ENCODE results near the gene CDKAL1. TPM values are rescaled to one million over a fixed set of nuclear protein-coding genes. Genes with fewer than 3 reads are reported as not detected.

CDKAL1 gene
- total and polyA plus RNA-seq, 10 of the 15 experiments (the other 5 are each of a cell fraction or from before 2014, with no cell fraction given): 10.7 to 26.9 (median 17.3) TPM

DNA sequence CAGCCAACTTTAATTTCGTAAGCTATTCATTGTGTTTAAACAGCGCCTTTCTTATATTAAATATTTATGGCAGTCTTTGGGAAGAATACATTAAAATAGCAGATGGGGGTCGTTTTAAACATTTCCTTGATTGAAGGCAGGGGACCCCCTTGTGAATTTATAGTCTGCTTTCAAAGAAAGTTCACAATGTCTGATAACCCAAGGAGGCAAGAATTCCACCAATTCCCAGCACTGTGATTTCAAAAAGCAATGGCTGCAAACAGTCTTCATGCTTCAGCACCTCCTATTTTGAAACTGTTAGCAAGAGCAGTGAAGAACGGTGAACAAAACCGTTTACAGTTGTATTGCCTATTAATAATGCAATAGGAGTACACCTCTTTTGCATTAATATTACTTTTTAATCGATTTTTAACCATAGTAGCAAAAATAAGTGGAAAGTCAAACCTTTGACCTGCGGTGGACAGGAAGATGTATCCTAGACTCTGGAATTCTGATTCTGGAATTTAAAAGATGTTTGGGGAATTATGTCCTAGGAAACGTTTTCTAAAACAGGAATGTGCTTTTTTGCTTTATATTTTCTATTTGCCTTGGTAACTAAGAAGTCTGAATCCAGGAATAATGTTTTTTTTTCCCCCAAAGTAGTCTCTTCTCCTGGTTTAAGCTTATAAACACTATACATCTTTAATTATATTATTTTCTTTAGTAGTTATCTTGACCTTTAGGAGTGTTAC, 393.0 kb downstream of the CDKAL1 start:
- FAIRE-seq (no peak), ATAC-seq (no peak), DNase-seq (ENCODE audit: low read depth, low spot score) (no peak)
- H3K27me3 ChIP-seq (replicated peaks in 1 of 2; ENCODE audit: control insufficient read depth in 2 of 2, insufficient read depth in 2 of 2, low read length in 1 of 2): no peaks in the 10 kb centered on the region
- no peaks in the 10 kb centered on the region for H3K79me2 ChIP-seq (ENCODE audit: control insufficient read depth, insufficient read depth, low read length)
- CTCF ChIA-PET: no interaction called here
- H3K9me3 ChIP-seq (replicated peaks; ENCODE audit: control insufficient read depth, insufficient read depth, low read length): no peaks in the 10 kb centered on the region
- POLR2A ChIA-PET: no interaction called here
- RAD21 ChIA-PET (ENCODE audit: unreplicated experiment): no interaction called here
- H4K20me1 ChIP-seq (ENCODE audit: control insufficient read depth, insufficient read depth): no peaks in the 10 kb centered on the region
- 67% methylated on average over 8 of the region's 8 CpGs for WGBS (ENCODE audit: insufficient coverage, insufficient replicate concordance, low lambda C conversion rate, missing lambda C conversion rate)
- no peak overlapping the region for H2AFZ ChIP-seq (ENCODE audit: control insufficient read depth, low read depth, low read length)
- intact Hi-C loops (cut with micrococcal nuclease; ENCODE audit: unreplicated experiment): no loop called here
- no peak overlapping the region for H3K9ac ChIP-seq (ENCODE audit: control insufficient read depth, insufficient read depth, low read length)
- in situ Hi-C loops (cut with MboI): no loop called here
- H3K4me3 ChIP-seq: no peak overlapping the region
- H3K36me3 ChIP-seq (ENCODE audit: control insufficient read depth in 2 of 2, insufficient read depth in 2 of 2, low read length in 1 of 2): no peaks in the 10 kb centered on the region
- no peaks in the 10 kb centered on the region; the same call in 1 of the 2 replicates for H3K4me1 ChIP-seq (ENCODE audit: control insufficient read depth, insufficient read depth, low read length)
- no peak overlapping the region for H3K4me2 ChIP-seq (ENCODE audit: control insufficient read depth, insufficient read depth)
- no TSS peak for BruUV-seq (replicated peaks)
- SMC1A ChIA-PET (ENCODE audit: uncharacterized antibody, unreplicated experiment): interaction anchor here (0.6 kb wide), 1 partner anchor 125 kb away, joined by 3 read pairs; no protein-coding TSS in a partner anchor
- H3K27ac ChIP-seq (ENCODE audit: control insufficient read depth, insufficient read depth): no peak overlapping the region
- TF ChIP-seq HDGF (IDR thresholded peaks at IDR 0.05) (no peak), TBL1XR1 (IDR thresholded peaks at IDR 0.05; ENCODE audit: low read depth, low read length) (no peak), JUNB (IDR thresholded peaks at IDR 0.05) (no peak), ESRRA (IDR thresholded peaks at IDR 0.05; ENCODE audit: low read length) (no peak), NFIC (IDR thresholded peaks at IDR 0.05; ENCODE audit: low read depth, low read length) (no peak), ZNF274 (IDR thresholded peaks at IDR 0.05; ENCODE audit: insufficient read depth, insufficient read length) (no peak), SRF (IDR thresholded peaks at IDR 0.05; ENCODE audit: low read depth in 2 of 2, low read length in 2 of 2) (no peak)
- TF ChIP-seq, protein P1, sequence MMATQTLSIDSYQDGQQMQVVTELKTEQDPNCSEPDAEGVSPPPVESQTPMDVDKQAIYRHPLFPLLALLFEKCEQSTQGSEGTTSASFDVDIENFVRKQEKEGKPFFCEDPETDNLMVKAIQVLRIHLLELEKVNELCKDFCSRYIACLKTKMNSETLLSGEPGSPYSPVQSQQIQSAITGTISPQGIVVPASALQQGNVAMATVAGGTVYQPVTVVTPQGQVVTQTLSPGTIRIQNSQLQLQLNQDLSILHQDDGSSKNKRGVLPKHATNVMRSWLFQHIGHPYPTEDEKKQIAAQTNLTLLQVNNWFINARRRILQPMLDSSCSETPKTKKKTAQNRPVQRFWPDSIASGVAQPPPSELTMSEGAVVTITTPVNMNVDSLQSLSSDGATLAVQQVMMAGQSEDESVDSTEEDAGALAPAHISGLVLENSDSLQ (IDR thresholded peaks at IDR 0.05): no peak
- TF ChIP-seq, protein P2, sequence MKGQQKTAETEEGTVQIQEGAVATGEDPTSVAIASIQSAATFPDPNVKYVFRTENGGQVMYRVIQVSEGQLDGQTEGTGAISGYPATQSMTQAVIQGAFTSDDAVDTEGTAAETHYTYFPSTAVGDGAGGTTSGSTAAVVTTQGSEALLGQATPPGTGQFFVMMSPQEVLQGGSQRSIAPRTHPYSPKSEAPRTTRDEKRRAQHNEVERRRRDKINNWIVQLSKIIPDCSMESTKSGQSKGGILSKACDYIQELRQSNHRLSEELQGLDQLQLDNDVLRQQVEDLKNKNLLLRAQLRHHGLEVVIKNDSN (IDR thresholded peaks at IDR 0.05; ENCODE audit: borderline replicate concordance, extremely low read length, insufficient read depth, low read depth, low read length): no peak
- TF ChIP-seq, protein P3, sequence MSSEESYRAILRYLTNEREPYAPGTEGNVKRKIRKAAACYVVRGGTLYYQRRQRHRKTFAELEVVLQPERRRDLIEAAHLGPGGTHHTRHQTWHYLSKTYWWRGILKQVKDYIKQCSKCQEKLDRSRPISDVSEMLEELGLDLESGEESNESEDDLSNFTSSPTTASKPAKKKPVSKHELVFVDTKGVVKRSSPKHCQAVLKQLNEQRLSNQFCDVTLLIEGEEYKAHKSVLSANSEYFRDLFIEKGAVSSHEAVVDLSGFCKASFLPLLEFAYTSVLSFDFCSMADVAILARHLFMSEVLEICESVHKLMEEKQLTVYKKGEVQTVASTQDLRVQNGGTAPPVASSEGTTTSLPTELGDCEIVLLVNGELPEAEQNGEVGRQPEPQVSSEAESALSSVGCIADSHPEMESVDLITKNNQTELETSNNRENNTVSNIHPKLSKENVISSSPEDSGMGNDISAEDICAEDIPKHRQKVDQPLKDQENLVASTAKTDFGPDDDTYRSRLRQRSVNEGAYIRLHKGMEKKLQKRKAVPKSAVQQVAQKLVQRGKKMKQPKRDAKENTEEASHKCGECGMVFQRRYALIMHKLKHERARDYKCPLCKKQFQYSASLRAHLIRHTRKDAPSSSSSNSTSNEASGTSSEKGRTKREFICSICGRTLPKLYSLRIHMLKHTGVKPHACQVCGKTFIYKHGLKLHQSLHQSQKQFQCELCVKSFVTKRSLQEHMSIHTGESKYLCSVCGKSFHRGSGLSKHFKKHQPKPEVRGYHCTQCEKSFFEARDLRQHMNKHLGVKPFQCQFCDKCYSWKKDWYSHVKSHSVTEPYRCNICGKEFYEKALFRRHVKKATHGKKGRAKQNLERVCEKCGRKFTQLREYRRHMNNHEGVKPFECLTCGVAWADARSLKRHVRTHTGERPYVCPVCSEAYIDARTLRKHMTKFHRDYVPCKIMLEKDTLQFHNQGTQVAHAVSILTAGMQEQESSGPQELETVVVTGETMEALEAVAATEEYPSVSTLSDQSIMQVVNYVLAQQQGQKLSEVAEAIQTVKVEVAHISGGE (CRISPR knock-in tag; IDR thresholded peaks at IDR 0.05): no peak
- TF ChIP-seq, protein P4, sequence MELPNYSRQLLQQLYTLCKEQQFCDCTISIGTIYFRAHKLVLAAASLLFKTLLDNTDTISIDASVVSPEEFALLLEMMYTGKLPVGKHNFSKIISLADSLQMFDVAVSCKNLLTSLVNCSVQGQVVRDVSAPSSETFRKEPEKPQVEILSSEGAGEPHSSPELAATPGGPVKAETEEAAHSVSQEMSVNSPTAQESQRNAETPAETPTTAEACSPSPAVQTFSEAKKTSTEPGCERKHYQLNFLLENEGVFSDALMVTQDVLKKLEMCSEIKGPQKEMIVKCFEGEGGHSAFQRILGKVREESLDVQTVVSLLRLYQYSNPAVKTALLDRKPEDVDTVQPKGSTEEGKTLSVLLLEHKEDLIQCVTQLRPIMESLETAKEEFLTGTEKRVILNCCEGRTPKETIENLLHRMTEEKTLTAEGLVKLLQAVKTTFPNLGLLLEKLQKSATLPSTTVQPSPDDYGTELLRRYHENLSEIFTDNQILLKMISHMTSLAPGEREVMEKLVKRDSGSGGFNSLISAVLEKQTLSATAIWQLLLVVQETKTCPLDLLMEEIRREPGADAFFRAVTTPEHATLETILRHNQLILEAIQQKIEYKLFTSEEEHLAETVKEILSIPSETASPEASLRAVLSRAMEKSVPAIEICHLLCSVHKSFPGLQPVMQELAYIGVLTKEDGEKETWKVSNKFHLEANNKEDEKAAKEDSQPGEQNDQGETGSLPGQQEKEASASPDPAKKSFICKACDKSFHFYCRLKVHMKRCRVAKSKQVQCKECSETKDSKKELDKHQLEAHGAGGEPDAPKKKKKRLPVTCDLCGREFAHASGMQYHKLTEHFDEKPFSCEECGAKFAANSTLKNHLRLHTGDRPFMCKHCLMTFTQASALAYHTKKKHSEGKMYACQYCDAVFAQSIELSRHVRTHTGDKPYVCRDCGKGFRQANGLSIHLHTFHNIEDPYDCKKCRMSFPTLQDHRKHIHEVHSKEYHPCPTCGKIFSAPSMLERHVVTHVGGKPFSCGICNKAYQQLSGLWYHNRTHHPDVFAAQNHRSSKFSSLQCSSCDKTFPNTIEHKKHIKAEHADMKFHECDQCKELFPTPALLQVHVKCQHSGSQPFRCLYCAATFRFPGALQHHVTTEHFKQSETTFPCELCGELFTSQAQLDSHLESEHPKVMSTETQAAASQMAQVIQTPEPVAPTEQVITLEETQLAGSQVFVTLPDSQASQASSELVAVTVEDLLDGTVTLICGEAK (IDR thresholded peaks at IDR 0.05; ENCODE audit: borderline replicate concordance): no peak
- TF ChIP-seq, protein P5, sequence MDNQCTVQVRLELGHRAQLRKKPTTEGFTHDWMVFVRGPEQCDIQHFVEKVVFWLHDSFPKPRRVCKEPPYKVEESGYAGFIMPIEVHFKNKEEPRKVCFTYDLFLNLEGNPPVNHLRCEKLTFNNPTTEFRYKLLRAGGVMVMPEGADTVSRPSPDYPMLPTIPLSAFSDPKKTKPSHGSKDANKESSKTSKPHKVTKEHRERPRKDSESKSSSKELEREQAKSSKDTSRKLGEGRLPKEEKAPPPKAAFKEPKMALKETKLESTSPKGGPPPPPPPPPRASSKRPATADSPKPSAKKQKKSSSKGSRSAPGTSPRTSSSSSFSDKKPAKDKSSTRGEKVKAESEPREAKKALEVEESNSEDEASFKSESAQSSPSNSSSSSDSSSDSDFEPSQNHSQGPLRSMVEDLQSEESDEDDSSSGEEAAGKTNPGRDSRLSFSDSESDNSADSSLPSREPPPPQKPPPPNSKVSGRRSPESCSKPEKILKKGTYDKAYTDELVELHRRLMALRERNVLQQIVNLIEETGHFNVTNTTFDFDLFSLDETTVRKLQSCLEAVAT (IDR thresholded peaks at IDR 0.05): no peak
